Adipocyte (in vitro differentiated cells): ENCODE measurements around the gene PINK1.
A peak's percentile ranks its signal among the peaks of the same experiment; 100 is the strongest.
"Not testable (repeated sequence)": the region's sequence is repeated elsewhere in the genome, so short reads cannot be mapped to it uniquely, and the experiment has no call there.

Source experiments
- DNase-seq: peaks from one replicate; pipeline ENCODE4 v3.0.0-alpha.2; 2015; ENCODE audit warnings: low read depth
- H3K27me3 ChIP-seq: replicated peaks from 2 replicates; pipeline ENCODE4 v1.7.0; 2013; ENCODE audit warnings: mild to moderate bottlenecking, low read length, moderate library complexity; ENCODE audit not compliant: control insufficient read depth, insufficient read depth
- H3K36me3 ChIP-seq: 2 replicates; pipeline ENCODE4 v1.7.0; 2013; ENCODE audit warnings: low read length, mild to moderate bottlenecking, moderate library complexity; ENCODE audit not compliant: control insufficient read depth, insufficient read depth, severe bottlenecking
- H3K4me1 ChIP-seq: 2 replicates; pipeline ENCODE4 v1.7.0; 2013; ENCODE audit warnings: mild to moderate bottlenecking, low read length, moderate library complexity; ENCODE audit not compliant: control insufficient read depth, insufficient read depth
- H3K4me3 ChIP-seq: 2 replicates; pipeline ENCODE4 v1.7.0; 2013; ENCODE audit warnings: mild to moderate bottlenecking, low read length, moderate library complexity
- H3K9ac ChIP-seq: 2 replicates; pipeline ENCODE4 v1.7.0; 2013; ENCODE audit warnings: mild to moderate bottlenecking, low read length, moderate library complexity
- H3K9me3 ChIP-seq: 2 replicates; pipeline ENCODE4 v1.7.0; 2013; ENCODE audit warnings: mild to moderate bottlenecking, low read length, moderate library complexity; ENCODE audit not compliant: control insufficient read depth

PINK1 gene

DNA sequence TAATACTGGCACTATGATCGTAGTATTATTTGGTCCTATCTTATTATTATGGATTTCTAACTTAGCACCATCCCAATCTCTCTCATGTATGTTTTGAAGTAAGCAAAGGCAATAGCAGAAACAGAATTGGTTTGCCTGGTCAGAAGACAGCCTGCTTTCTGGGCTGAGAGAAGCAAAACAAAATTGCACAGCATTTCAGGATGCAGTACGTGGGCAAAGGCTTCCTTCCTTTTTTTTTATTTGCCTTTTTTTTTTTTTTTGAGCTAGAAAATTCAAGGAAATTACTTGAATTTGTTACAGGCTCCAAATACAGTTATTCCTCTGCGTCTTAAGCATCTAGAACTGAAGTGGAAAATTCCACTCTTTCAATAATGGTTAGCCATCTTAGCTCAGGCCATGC lies 35.6 kb upstream of the PINK1 start:
- Histone ChIP-seq H3K9me3 (no peaks in the 10 kb centered on the region), H3K4me1 (no peaks in the 10 kb centered on the region), H3K27me3 (no peaks in the 10 kb centered on the region), H3K4me3 (no peak overlapping the region), H3K36me3 (no peaks in the 10 kb centered on the region), H3K9ac (no peak overlapping the region)
- no peak for DNase-seq

- Histone ChIP-seq H3K36me3 (no peaks in the 10 kb centered on the region), H3K4me3 (no peak overlapping the region), H3K4me1 (peaks cover 23% of the 10 kb centered on the region), H3K27me3 (no peaks in the 10 kb centered on the region), H3K9me3 (no peaks in the 10 kb centered on the region), H3K9ac (no peak overlapping the region)
- DNase-seq = no peak
Measured at GRCh38 chr1:20600156-20600555, 33.1 kb upstream of the PINK1 start.

GRCh38 chr1:20601129-20601825 lies 32.0 kb upstream of the PINK1 start:
- DNase-seq = peak; percentile 27
- Histone ChIP-seq H3K9ac (no peak overlapping the region), H3K4me3 (no peak overlapping the region), H3K27me3 (no peaks in the 10 kb centered on the region), H3K4me1 (peaks cover 23% of the 10 kb centered on the region), H3K36me3 (no peaks in the 10 kb centered on the region), H3K9me3 (no peaks in the 10 kb centered on the region)

GRCh38 chr1:20602851-20603450 lies 30.3 kb upstream of the PINK1 start:
- no peaks in the 10 kb centered on the region for H3K36me3 ChIP-seq
- H3K27me3 ChIP-seq = no peaks in the 10 kb centered on the region
- no peaks in the 10 kb centered on the region for H3K9me3 ChIP-seq
- H3K4me1 ChIP-seq = peaks cover 23% of the 10 kb centered on the region
- no peak overlapping the region for H3K9ac ChIP-seq
- H3K4me3 ChIP-seq = no peak overlapping the region
- no peak for DNase-seq

DNA sequence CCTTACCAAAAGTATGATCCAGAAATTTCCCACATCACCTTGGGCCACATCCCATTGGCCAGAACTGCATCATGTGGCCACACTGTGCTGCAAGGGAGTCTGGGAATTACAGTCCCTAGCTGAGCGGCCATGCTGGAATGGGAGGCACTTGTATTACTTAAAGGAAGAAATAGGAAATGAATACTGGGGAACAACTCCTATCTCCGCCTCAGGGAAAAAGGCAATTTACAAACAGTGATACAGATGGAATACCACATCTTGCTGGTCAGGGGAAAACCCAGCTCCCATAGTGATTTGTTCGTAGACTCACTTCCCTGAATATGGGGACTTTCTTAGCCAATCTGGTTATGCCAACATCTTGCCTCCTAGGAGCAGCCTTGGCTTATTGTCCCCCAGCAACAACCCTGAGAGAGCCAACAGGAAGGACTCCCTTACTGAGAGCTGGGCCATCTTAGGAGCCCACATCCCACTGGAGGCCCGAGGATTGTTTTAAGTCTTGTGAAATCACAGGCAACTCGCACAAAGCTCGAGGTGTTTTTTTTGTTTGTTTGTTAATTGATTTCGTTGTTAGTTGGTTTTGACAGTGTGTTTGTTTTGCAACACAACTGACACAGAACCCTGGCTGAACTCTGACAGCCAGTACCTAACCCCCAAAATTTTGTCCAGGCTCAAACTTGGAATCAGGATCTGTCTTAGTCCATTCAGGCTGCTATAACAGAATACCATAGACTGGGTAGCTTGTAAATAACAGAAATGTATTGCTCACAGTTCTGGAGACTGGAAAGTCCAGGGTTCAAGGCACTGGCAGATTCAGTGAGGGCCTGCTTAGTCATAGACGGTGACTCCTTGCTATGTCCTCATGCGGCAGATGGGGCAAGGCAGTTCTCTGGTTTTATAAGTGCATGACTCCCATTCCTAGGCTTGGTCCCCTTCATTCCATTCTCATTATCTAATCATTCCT lies 29.5 kb upstream of the PINK1 start:
- no peak overlapping the region for H3K4me3 ChIP-seq
- H3K9me3 ChIP-seq = no peaks in the 10 kb centered on the region
- no peaks in the 10 kb centered on the region for H3K36me3 ChIP-seq
- no peaks in the 10 kb centered on the region for H3K27me3 ChIP-seq
- H3K4me1 ChIP-seq = peaks cover 23% of the 10 kb centered on the region
- DNase-seq = peak; percentile 57
- H3K9ac ChIP-seq = peak overlapping the region; percentile 35

DNA sequence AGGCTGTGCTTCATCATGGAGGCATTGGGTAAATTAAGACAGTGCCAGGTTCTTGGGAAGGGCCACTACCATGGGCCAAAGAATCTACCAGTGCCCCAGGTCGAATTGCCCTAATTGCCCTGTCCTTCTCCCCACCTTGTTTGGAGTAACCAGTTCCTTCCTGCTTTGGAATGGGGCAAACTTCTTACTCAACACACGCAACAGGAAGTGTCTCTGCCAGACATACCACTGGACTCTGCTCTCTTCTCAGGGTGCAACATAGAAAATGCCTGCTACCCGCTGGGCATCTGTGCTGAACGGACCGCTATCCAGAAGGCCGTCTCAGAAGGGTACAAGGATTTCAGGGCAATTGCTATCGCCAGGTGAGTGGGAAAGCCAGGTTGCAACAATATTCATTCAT lies 28.6 kb upstream of the PINK1 start:
- no peak for DNase-seq
- Histone ChIP-seq H3K27me3 (no peaks in the 10 kb centered on the region), H3K4me1 (peaks cover 23% of the 10 kb centered on the region), H3K9ac (no peak overlapping the region), H3K4me3 (no peak overlapping the region), H3K36me3 (no peaks in the 10 kb centered on the region), H3K9me3 (no peaks in the 10 kb centered on the region)

DNA sequence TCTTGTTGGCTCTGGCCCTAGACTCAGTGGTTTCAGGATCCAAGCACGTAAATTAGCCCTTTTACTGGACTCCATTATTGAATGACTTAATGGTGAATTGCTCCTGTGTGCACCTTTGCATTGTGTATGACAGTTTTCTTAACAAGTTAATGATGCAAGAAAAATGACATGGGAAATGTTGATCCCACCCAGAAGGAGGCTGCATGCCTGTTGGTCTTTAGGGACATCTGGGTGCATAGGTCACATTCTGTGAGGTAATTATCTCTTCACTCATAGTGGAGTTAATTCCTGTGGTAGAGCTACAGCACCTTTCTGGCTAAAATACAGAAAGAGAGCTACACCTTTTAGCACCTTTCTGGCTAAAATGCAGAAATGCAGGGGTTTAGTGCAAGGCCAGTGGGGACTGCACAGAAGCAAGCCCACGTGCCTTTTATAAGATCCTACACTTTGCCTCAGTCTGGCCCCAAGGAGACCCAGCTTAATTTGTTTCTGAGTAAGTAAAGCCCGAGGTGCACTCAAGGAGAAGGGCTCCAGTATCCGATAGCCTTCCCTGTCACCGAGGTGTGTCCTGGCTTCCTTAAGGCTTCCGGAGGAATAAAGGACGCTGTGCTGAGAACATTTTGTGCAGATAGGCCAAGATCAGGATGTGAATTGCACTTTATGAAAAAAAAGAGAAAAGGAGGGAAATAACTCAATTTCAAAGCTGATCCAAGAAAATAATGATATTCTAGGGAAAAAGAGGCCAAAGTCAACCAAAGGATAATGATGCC lies 26.3 kb upstream of the PINK1 start:
- DNase-seq, H3K27me3 ChIP-seq, H3K9ac ChIP-seq, H3K4me3 ChIP-seq, H3K36me3 ChIP-seq, H3K9me3 ChIP-seq: not testable (repeated sequence)
- peaks cover 23% of the 10 kb centered on the region for H3K4me1 ChIP-seq

- peaks cover 22% of the 10 kb centered on the region for H3K4me1 ChIP-seq
- no peaks in the 10 kb centered on the region for H3K9me3 ChIP-seq
- H3K9ac ChIP-seq = no peak overlapping the region
- no peaks in the 10 kb centered on the region for H3K36me3 ChIP-seq
- DNase-seq = no peak
- H3K4me3 ChIP-seq = no peak overlapping the region
- H3K27me3 ChIP-seq = no peaks in the 10 kb centered on the region
Measured at GRCh38 chr1:20609541-20609940, 23.7 kb upstream of the PINK1 start.

DNA sequence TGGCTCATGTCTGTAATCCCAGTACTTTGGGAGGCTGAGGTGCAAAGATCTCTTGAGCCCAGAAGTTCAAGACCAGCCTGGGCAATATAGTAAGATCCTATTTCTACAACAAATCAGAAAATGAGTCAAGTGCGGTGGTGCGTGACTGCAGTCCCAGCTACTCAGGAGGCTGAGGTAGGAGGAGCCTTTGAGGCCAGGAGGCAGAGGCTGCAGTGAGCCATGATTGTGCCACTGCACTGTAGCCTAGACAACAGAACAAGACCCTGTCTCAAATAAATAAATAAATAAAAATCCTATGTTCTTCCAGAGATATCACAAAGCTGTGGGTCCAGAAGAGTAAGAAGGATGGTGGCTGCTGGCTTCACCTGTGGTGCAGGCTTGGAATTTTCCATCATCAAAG lies 22.3 kb upstream of the PINK1 start:
- H3K9me3 ChIP-seq = no peaks in the 10 kb centered on the region
- no peak overlapping the region for H3K4me3 ChIP-seq
- H3K27me3 ChIP-seq = no peaks in the 10 kb centered on the region
- DNase-seq = no peak
- no peak overlapping the region for H3K9ac ChIP-seq
- H3K4me1 ChIP-seq = peaks cover 18% of the 10 kb centered on the region
- no peaks in the 10 kb centered on the region for H3K36me3 ChIP-seq

- H3K9ac ChIP-seq = no peak overlapping the region
- no peaks in the 10 kb centered on the region for H3K36me3 ChIP-seq
- no peaks in the 10 kb centered on the region for H3K27me3 ChIP-seq
- DNase-seq = no peak
- H3K9me3 ChIP-seq = no peaks in the 10 kb centered on the region
- no peak overlapping the region for H3K4me3 ChIP-seq
- peaks cover 24% of the 10 kb centered on the region for H3K4me1 ChIP-seq
Measured at GRCh38 chr1:20611652-20612051, 21.6 kb upstream of the PINK1 start.
